Left lung (tissue), 10 donors: Measurements from ENCODE around the gene CXCL12. TPM values are rescaled to one million over a fixed set of nuclear protein-coding genes. Genes with fewer than 3 reads are reported as not detected.

ENCODE experiments used
- ATAC-seq: fragments of 200-7000 bp; cut with Tn5 transposase; one replicate; pipeline ENCODE4 v1.9.1; 2020; ENCODE audit warnings: moderate library complexity
- DNase-seq, 4 donors: peaks; one replicate each; pipeline ENCODE4 v3.0.0-alpha.2; 2013 to 2020
- H3K27ac ChIP-seq, 2 donors: fragments of 200-600 bp; sonication (generic) in 1 of 2; one replicate each; pipeline versions ENCODE4 v1.5.0 to v1.8.0; 2020 to 2021
- H3K27me3 ChIP-seq, 2 donors: fragments of 200-600 bp; sonication (generic) in 1 of 2; one replicate each; pipeline versions ENCODE4 v1.5.0 to v1.8.0; 2020 to 2021
- H3K36me3 ChIP-seq, 2 donors: fragments of 200-600 bp; sonication (generic) in 1 of 2; one replicate each; pipeline versions ENCODE4 v1.5.0 to v1.8.0; 2020 to 2021
- H3K4me1 ChIP-seq, 2 donors: fragments of 200-600 bp; one replicate each; pipeline ENCODE4 v1.8.0; 2021
- H3K4me3 ChIP-seq, 2 donors: fragments of 200-600 bp; sonication (generic) in 1 of 2; one replicate each; pipeline versions ENCODE4 v1.5.0 to v1.8.0; 2020 to 2021; ENCODE audit warnings: mild to moderate bottlenecking in 1 of 2
- H3K9me3 ChIP-seq, 2 donors: fragments of 200-600 bp; sonication (generic) in 1 of 2; one replicate each; pipeline versions ENCODE4 v1.5.0 to v1.8.0; 2020 to 2021
- intact Hi-C, 2 donors: fragments of 100-400 bp; cut with DNase I; formaldehyde crosslinking; loops; one replicate each; pipeline versions ENCODE4 v1.11.2 to v1.14.2; 2022
- polyA plus RNA-seq, 6 donors: library from polyadenylated mRNA; unstranded; fragments of 120-200 nt; gene quantifications; one replicate each; pipeline ENCODE4 v1.2.1, GENCODE V29; 2013; ENCODE audit not compliant: insufficient read length in 6 of 6
- total RNA-seq, 2 donors: library from RNA; stranded (reverse); fragmentation: NEBNext Ultra II Directional; extraction: Animal tissue kit (Norgen Biotek cat#: 25700); gene quantifications; one replicate each; pipeline ENCODE4 v1.2.1, GENCODE V29; 2021
- TF ChIP-seq, protein P1 (sequence below), 2 donors: fragments of 200-600 bp; sonication (generic) in 1 of 2; IDR thresholded peaks; one replicate each; pipeline versions ENCODE4 v1.5.0 to v1.8.0; 2021; ENCODE audit warnings: antibody characterized with exemption in 2 of 2
- donor health status: DM: no; HTN: yes; CAD: no.
- donor health status: DM: no; HTN: no; CAD: no.

Gene CXCL12
- total and polyA plus RNA-seq, 8 donors: 77.9 to 281 (median 188) TPM

- intact Hi-C loops: no loop called here
- no peaks in the 10 kb centered on the region for H3K36me3 ChIP-seq
- H3K27me3 ChIP-seq: peaks cover 0 to 18% of the 10 kb centered on the region in 2 donors
- H3K9me3 ChIP-seq: peaks cover 0 to 6% of the 10 kb centered on the region in 2 donors
- ATAC-seq (no peak), DNase-seq (no peak)
- H3K4me3 ChIP-seq: no peak overlapping the region
- no peaks in the 10 kb centered on the region for H3K4me1 ChIP-seq
- no peak overlapping the region for H3K27ac ChIP-seq
- TF ChIP-seq, protein P1, sequence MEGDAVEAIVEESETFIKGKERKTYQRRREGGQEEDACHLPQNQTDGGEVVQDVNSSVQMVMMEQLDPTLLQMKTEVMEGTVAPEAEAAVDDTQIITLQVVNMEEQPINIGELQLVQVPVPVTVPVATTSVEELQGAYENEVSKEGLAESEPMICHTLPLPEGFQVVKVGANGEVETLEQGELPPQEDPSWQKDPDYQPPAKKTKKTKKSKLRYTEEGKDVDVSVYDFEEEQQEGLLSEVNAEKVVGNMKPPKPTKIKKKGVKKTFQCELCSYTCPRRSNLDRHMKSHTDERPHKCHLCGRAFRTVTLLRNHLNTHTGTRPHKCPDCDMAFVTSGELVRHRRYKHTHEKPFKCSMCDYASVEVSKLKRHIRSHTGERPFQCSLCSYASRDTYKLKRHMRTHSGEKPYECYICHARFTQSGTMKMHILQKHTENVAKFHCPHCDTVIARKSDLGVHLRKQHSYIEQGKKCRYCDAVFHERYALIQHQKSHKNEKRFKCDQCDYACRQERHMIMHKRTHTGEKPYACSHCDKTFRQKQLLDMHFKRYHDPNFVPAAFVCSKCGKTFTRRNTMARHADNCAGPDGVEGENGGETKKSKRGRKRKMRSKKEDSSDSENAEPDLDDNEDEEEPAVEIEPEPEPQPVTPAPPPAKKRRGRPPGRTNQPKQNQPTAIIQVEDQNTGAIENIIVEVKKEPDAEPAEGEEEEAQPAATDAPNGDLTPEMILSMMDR (IDR thresholded peaks at IDR 0.05): no peak
Measured at GRCh38 chr10:44402465-44403195, 17.7 kb upstream of the CXCL12 start.

DNA sequence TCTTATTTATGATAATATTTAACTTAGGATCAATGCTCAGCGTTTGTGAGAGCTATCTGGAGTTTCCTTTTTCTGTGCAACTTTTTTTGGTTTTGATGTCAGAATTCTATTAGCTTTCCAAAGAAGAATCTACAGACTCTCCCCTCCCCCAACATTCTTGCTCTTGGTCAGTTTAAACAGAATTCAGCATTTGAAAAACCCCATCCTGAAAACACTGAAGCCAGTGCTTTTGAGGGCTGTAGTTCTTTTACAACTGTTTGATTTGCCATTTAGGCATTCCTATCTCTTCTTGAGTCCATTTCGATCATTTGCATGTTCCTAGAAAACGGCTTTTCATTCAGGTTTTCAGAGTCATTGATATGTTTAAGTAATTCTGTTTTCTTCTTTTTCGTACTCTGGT, 15.6 kb upstream of the CXCL12 start:
- H3K9me3 ChIP-seq: peaks cover 0 to 6% of the 10 kb centered on the region in 2 donors
- no peaks in the 10 kb centered on the region for H3K36me3 ChIP-seq
- intact Hi-C loops: no loop called here
- no peak for ATAC-seq
- DNase-seq: no peak
- H3K27me3 ChIP-seq: peaks cover 0 to 21% of the 10 kb centered on the region in 2 donors
- no peak overlapping the region for H3K4me3 ChIP-seq
- TF ChIP-seq, protein P1 (IDR thresholded peaks at IDR 0.05): no peak
- no peak overlapping the region for H3K27ac ChIP-seq
- no peaks in the 10 kb centered on the region for H3K4me1 ChIP-seq

GRCh38 chr10:44399659-44400451, 15.0 kb upstream of the CXCL12 start:
- no peaks in the 10 kb centered on the region for H3K36me3 ChIP-seq
- H3K4me1 ChIP-seq: no peaks in the 10 kb centered on the region
- no peak for DNase-seq
- ATAC-seq: no peak
- H3K4me3 ChIP-seq: no peak overlapping the region
- H3K27ac ChIP-seq: no peak overlapping the region
- intact Hi-C loops: no loop called here
- TF ChIP-seq, protein P1 (IDR thresholded peaks at IDR 0.05): no peak
- H3K27me3 ChIP-seq: peaks cover 0 to 21% of the 10 kb centered on the region in 2 donors
- peaks cover 0 to under 1% of the 10 kb centered on the region in 2 donors for H3K9me3 ChIP-seq

GRCh38 chr10:44398747-44399658, 14.1 kb upstream of the CXCL12 start:
- intact Hi-C loops: no loop called here
- Histone ChIP-seq H3K4me3 (no peak overlapping the region), H3K4me1 (no peaks in the 10 kb centered on the region), H3K36me3 (no peaks in the 10 kb centered on the region), H3K9me3 (no peaks in the 10 kb centered on the region), H3K27ac (no peak overlapping the region), H3K27me3 (peaks cover 0 to 21% of the 10 kb centered on the region in 2 donors)
- TF ChIP-seq, protein P1 (IDR thresholded peaks at IDR 0.05): no peak
- ATAC-seq: peak; percentile 41
- DNase-seq: no peak
